Fibroblast of pulmonary artery (primary cell): Measurements from ENCODE around the gene SCYL1.
"Not testable (repeated sequence)": the region's sequence is repeated elsewhere in the genome, so short reads cannot be mapped to it uniquely, and the experiment has no call there.

Source experiments
- DNase-seq: peaks from one replicate; pipeline ENCODE4 v3.0.0-alpha.2; 2010; ENCODE audit warnings: low read depth
- H3K4me3 ChIP-seq: replicated peaks from 2 replicates; pipeline ENCODE4 v1.5.1; 2011; ENCODE audit warnings: low read depth, mild to moderate bottlenecking, control low read depth, low read length, moderate library complexity
- TF ChIP-seq, protein P1 (sequence below): IDR thresholded peaks from 2 replicates; pipeline ENCODE4 v1.5.1; 2011; ENCODE audit warnings: mild to moderate bottlenecking, control low read depth, low read length, inconsistent platforms; ENCODE audit errors: missing control alignments

SCYL1 gene

DNA sequence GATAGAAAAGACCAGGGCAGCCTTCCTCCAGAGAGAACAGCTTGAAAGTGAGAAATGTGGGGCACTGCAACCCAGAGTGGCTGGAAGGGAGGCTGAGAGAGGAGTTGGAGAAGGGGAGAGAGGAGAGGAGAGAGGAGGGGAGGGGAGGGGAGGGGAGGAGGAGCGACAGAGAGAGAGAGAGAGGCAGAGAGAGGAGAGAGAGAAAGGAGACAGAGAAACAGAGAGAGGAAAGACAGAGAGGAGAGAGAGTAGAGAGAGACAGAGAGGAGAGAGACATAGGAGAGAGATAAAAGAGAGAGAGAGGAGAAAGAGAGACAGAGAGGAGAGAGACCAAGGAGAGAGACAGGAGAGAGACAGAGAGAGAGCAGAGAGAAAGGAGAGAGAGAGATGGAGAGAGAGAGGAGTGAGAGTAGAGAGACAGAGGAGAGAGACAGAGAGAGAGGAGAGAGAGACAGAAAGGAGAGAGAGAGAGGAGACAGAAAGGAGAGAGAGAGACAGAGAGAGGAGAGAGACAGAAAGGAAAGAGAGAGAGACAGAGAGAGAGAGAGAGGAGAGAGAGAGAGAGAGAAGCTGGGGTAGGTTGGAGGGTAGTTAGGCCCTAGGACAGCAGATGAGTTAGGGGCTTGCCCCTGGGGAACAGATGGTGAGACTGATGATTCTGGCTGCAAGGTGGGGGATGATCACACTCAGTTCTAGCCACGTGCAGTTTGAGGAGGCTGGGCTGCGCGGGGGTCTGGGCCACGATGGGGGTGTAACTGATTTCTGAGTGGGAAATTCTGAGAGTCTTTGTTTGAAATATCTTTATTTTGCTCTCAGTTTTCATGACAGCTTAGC lies 8.5 kb upstream of the SCYL1 start:
- TF ChIP-seq, protein P1, sequence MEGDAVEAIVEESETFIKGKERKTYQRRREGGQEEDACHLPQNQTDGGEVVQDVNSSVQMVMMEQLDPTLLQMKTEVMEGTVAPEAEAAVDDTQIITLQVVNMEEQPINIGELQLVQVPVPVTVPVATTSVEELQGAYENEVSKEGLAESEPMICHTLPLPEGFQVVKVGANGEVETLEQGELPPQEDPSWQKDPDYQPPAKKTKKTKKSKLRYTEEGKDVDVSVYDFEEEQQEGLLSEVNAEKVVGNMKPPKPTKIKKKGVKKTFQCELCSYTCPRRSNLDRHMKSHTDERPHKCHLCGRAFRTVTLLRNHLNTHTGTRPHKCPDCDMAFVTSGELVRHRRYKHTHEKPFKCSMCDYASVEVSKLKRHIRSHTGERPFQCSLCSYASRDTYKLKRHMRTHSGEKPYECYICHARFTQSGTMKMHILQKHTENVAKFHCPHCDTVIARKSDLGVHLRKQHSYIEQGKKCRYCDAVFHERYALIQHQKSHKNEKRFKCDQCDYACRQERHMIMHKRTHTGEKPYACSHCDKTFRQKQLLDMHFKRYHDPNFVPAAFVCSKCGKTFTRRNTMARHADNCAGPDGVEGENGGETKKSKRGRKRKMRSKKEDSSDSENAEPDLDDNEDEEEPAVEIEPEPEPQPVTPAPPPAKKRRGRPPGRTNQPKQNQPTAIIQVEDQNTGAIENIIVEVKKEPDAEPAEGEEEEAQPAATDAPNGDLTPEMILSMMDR: no peak
- no peak overlapping the region for H3K4me3 ChIP-seq
- DNase-seq: no peak

DNA sequence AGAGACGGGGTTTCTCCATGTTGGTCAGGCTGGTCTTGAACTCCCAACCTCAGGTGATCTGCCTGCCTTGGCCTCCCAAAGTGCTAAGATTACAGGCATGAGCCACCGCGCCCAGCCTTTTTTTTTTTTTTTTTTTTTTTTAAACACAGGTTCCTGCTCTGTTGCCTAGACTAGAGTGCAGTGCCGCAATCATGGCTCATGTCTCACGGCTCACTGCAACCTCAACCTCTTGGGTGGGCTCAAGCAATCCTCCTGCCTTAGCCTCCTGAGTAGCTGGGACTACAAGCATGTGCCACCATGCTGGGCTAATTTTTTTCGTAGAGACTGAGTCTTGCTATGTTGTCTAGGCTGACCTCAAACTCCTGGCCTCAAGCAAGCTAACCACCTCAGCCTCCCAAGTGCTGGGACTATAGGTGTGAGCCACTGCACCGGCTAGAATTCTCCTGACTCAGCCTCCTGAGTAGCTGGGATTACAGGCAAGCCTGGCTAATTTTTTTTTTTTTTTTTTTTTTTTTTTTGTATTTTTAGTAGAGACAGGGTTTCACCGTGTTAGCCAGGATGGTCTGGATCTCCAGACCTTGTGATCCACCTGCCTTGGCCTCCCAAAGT lies 5.8 kb upstream of the SCYL1 start:
- not testable (repeated sequence) for DNase-seq, H3K4me3 ChIP-seq

DNA sequence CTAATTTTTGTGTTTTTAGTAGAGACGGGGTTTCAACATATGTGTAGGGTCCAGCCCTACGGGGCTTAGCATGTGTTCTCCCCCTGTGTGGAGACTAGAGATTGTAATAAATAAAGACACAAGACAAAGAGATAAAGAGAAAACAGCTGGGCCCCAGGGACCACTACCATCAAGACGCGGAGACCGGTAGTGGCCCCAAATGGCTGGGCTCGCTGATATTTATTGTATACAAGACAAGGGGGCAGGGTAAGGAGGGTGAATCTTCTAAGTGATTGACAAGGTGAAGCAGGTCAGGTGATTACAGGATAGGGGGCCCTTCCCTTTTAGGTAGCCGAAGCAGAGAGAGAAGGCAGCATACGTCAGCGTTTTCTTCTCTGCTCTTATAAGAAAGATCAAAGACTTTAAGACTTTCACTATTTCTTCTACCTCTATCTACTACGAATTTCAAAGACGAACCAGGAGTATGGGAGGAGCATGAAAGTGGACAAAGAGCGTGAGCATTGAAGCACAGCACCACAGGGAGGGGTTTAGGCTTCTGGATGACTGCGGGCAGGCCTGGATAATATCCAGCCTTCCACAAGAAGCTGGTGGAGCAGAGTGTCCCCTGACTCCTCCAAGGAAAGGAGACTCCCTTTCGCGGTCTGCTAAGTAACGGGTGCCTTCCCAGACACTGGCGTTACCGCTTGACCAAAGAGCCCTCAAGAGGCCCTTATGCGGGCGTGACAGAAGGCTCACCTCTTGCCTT lies 2.9 kb upstream of the SCYL1 start:
- not testable (repeated sequence) for DNase-seq, H3K4me3 ChIP-seq

DNA sequence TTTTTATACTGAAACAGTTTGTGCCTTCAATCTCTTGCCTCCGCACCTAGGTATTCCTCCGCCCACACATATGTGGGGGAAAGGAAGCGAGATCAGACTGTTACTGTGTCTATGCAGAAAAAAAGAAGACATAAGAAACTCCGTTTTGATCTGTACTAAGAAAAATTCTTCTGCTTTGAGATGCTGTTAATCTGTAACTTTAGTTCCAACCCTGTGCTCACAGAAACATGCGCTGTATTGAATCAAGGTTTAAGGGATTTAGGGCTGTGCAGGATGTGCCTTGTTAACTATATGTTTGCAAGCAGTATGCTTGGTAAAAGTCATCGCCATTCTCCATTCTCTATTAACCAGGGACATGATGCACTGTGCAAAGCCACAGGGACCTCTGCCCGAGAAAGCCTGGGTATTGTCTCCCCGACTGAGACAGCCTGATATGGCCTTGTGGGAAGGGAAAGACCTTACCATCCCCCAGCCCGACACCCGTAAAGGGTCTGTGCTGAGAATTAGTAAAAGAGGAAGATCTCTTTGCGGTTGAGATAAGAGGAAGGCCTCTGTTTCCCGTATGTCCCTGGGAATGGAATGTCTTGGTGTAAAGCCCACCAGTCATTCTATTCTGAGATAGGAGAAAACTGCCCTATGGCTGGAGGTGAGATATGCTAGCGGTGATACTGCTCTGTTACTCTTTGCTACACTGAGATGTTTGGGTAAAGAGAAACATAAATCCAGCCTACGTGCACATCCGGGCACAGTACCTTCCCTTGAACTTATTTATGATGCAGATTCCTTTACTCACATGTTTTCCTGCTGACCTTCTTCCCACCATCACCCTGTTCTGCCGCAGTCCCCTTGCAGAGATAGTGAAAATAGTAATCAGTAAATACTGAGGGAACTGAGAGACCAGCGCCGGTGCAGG lies 1.9 kb upstream of the SCYL1 start:
- H3K4me3 ChIP-seq: not testable (repeated sequence)
- DNase-seq: peak; percentile 32

DNA sequence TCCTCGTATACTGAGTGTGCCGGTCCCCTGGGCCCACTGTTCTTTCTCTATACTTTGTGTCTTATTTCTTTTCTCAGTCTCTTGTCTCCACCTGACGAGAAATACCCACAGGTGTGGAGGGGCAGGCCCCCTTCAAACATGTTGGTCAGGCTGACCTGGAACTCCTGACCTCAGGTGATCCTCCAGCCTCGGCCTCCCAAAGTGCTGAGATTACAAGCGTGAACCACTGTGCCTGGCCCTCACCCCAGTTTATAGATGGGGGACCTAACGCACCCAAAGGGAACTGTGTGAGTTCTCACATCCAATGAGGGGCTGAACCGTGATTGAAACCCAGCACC lies 1.3 kb upstream of the SCYL1 start:
- not testable (repeated sequence) for DNase-seq, H3K4me3 ChIP-seq

DNA sequence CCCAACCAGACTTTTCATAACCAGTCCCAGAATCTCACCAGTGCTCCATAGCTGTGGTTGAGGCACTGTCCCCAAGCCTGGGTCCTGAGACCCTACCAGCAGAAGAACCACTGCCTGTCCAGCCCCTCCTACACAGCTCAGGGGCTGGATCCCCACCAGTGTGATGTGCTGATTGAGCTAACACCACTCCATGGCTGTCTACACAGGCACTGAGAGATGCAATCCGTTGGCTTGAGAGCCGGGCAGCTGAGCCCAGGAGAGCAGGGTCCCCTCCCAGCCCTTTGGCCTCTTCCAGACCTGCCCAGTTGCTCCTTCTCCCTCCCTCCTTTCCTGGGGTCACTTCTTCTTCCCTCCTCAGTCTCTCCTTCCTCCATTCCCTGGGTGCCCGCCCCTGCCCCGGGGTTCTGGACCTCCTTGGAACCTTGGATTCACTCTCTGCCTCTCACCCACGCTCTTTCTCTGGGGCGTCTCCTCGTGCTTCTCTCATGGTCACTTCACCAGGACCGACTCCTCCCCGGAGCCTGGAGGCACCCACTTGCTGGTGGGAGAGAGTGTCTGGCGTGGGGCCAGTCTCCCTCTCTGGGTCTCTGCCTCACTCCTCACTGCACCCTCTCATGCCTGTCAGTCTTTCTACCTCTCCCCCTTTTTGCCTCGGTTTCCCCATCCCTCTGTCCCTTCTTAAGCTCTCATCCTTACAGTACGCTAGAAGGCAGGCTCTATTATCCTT lies 706 bp upstream of the SCYL1 start:
- peak overlapping the region; percentile 25 for H3K4me3 ChIP-seq
- TF ChIP-seq, protein P1: no peak
- DNase-seq: no peak

DNA sequence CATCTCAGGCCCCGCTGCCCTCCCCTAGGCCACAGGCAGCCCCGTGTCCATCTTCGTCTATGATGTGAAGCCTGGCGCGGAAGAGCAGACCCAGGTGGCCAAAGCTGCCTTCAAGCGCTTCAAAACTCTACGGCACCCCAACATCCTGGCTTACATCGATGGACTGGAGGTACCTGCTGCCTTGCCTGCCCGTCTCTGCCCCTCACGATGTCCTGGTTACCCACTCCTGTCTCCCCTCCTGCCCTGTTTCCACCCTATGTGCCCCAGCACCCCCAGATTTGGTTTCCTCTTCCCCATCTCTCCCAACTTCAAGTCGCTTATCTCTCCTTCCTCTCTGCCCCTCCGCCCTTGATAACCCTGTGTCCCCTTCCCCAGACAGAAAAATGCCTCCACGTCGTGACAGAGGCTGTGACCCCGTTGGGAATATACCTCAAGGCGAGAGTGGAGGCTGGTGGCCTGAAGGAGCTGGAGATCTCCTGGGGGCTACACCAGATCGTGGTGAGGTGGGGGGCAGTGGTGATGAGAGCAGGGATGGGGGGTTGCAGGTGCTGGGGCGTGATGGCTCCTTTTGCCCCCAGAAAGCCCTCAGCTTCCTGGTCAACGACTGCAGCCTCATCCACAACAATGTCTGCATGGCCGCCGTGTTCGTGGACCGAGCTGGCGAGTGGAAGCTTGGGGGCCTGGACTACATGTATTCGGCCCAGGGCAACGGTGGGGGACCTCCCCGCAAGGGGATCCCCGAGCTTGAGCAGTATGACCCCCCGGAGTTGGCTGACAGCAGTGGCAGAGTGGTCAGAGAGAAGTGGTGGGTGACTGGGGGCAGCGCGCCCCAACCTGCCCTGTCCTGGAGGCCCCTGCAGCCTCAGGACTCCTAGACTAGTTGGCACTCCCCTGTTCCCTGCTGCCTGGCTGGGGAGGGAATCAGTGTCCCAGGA lies 930 bp downstream of the SCYL1 start:
- peak overlapping the region; percentile 79 for H3K4me3 ChIP-seq
- DNase-seq: no peak
- TF ChIP-seq, protein P1: no peak

DNA sequence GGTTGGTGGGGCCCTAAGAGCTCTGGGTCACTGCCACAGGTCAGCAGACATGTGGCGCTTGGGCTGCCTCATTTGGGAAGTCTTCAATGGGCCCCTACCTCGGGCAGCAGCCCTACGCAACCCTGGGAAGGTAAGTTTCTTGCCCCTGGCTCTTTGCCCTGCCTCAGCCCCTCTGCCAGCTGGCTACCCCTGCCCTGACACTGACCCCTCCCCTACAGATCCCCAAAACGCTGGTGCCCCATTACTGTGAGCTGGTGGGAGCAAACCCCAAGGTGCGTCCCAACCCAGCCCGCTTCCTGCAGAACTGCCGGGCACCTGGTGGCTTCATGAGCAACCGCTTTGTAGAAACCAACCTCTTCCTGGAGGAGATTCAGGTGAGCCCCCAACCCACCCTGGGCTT lies 1.9 kb downstream of the SCYL1 start:
- TF ChIP-seq, protein P1: no peak
- no peak for DNase-seq
- H3K4me3 ChIP-seq: no peak overlapping the region
